Measurements from ENCODE around the gene TSPAN1.

The TSPAN1 gene

GRCh38 chr1:46187106-46187869 lies 12.4 kb downstream of the TSPAN1 start:
- DNase-seq (ENCODE audit: low read depth in 1 of 2, low spot score in 1 of 2): no peak

DNA sequence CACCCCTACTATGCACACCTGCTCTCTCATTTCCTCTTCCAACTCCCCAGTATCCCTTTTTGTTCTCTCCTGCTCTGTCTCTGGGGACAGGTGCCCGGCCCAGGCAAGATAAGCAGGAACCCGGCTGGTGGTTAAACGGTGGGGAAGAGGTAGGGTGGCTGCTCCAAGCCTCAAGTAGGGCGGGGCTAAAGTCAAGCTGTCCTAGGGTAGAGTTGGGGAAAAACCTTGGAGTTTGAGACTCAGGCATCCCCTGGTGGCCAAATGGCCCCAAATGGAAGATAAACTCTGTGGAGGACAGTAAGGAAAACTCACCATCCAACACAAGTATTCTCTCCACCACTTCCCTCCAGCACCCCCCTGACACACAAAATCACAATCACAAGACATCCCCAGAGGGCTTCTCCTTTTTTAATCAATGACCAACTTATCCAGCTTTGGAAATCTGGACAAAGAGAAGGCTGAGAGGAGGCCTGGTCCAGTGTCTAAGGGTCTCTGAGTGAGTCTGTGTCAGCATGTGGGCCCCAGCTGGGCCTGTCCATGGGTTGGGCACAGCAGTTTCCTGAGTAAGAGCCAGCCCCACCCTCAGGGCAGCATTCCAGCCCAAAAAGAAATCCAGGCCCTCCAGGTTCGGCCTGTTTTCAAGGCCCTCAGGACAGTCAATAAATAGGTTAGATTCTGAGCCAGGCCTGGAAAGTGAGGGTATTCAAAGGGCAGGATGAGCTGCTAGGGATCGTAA lies 13.6 kb downstream of the TSPAN1 start:
- no peak for DNase-seq (ENCODE audit: low read depth in 1 of 2, low spot score in 1 of 2)

GRCh38 chr1:46190539-46190938 lies 15.7 kb downstream of the TSPAN1 start:
- no peak for DNase-seq (ENCODE audit: low read depth in 1 of 2, low spot score in 1 of 2)

DNA sequence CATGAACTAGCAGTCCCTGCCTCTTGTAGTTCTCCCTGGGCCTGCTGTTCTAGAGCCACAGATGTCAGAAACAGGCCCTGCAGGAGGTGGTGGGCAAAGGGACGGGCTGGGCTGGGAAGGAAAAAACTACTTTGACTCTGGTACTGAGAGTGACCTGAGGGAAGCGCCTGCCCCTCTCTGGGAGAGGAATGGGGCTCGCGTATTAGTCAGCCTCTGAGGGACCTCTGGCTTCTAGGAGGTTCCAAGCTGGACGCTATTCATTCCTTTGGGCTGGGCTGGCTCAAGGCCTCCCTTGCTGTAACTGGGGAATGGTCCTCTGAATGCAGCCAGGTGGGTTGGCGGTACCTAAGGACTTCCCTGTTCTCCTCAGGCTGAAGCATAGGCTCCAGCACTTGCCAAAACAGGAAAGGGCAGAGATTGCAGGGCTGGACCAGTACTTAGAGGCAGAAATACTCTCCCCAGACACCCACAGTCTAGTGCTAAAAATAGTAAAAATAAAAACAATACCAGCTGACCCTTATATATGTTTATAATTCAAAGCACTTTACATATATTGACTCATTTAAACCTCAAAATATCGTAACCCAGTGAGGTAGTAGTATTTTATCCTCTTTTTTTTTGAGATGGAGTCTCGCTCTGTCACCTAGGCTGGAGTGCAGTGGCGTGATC lies 16.3 kb downstream of the TSPAN1 start:
- DNase-seq (ENCODE audit: low read depth in 1 of 2, low spot score in 1 of 2): no peak

- DNase-seq (ENCODE audit: low read depth in 1 of 2, low spot score in 1 of 2): no peak
Measured at GRCh38 chr1:46192171-46192570, 17.3 kb downstream of the TSPAN1 start.

DNA sequence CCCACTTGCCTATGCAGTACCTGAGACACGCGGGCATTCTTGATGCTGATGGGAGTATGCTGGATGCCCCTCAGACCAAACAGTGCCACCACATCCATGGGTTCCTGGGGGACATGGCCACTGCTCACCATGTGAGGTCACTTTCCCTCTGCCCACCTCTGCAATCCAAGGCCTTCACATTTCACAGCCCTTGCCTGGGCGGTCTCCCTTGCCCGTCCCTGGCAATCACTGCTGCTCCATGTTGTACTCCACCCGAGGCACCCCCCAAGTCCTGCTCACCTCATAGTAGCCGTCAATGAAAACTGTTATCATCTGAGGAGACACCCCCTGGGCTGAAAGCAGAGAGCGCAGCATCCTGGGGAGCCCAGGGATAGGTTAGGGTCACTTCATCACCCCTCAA lies 18.4 kb downstream of the TSPAN1 start:
- DNase-seq (ENCODE audit: low read depth in 1 of 2, low spot score in 1 of 2): no peak

DNA sequence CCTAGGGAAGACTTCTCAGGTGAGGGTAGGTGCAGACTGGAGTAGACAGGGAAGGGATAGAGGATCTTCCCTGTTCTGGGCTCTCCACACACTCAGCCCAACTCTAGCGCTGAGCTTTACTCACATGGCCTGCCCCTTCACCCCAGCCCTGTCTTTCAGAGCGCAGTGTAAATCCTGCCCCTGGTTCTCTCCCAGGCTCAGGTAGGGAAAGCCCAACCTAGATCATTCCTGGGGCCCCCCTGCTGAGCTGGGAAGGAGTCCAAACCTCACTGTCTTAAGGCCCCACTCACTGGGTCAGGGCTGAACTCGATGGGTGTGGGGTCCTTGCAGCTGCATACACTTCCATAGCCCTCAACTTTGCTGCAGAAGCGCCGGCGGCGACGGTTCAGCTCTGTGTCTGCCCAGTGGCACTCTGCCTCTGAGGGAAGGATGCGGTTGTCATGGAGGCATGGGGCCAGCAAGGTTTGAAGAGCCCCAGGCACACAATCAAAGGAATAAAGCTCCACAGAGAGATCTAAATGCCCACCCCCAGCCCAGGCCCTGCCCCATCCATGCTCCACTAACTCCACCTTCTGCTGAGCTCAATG lies 19.2 kb downstream of the TSPAN1 start:
- no peak for DNase-seq (ENCODE audit: low read depth in 1 of 2, low spot score in 1 of 2)

- no peak for DNase-seq (ENCODE audit: low read depth in 1 of 2, low spot score in 1 of 2)
Measured at GRCh38 chr1:46194641-46195193, 19.8 kb downstream of the TSPAN1 start.

- no peak for DNase-seq (ENCODE audit: low read depth in 1 of 2, low spot score in 1 of 2)
Measured at GRCh38 chr1:46196609-46197008, 21.7 kb downstream of the TSPAN1 start.

DNA sequence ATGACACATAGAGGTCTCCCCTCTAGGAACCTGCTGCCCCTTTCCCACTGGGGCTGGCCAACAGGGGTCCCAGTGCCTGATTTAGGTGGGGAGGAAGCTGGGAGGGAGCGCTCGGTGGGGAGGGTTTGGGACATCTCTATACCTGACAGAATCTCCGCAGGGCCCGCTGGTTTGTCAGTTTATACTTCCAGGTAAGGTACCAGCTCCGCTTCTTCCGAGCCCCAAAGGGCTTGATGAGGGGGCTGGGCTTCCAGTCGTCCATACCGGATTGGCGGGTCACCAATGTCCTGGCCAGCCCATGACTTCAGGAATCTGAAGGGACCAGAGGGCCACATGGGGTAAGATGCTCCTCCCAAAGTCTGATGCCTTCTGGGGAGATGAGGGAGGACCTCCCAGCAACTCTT lies 22.7 kb downstream of the TSPAN1 start:
- DNase-seq (ENCODE audit: low read depth in 1 of 2, low spot score in 1 of 2): no peak

DNA sequence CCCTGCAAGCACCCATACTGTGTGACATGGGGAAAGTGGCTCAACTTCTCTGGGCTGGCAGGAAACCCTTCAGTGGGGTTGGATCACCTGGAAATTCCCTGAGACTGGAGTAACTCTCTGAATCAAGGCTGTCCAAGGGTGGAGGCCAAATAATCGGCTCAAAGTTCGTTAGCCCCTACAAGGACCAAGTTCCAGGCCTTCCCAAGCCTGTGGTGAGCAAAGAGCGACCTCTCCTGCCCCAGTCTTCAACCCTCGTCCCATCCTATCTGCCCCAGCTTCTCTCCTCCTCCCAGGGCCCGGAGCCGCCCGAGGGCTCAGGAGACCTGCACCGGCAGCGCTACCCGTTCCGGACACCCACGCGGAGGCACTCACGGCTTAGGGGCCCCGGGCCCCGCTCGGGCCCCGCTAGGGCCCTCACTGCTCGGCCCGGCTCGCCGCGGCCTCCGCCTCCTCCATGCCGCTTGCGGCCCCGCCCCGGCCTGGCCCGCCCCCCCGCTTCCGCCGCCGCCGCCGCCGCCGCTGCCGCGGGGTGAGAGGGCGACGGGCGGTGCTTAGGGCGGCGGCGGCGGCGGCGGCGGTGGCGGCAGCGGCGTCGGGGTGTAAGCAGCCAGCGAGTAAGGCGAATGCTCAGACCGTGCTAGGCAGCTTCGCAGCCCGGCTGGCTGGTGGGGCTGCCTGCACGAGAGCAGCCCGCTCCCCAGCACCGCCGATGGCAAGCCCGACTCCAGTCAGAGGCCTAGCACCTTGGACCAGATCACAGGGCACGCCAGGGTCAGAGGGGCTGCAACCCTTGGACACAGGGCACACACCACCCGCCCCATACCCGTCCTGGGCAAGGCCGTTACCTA lies 23.3 kb downstream of the TSPAN1 start, which contains the start of gene POMGNT1:
Gene POMGNT1 (minus strand): TSS at position 471 of the 848 bp plus-strand sequence. CDS start 613 bp downstream, outside the sequence.
- DNase-seq (ENCODE audit: low read depth in 1 of 2, low spot score in 1 of 2): peak; percentile 50 to 69

- no peak for DNase-seq (ENCODE audit: low read depth in 1 of 2, low spot score in 1 of 2)
Measured at GRCh38 chr1:46199233-46199749, 24.4 kb downstream of the TSPAN1 start.

- DNase-seq (ENCODE audit: low read depth in 1 of 2, low spot score in 1 of 2): no peak
Measured at GRCh38 chr1:46203738-46204405, 29.0 kb downstream of the TSPAN1 start.

GRCh38 chr1:46204406-46204742 lies 29.5 kb downstream of the TSPAN1 start:
- DNase-seq (ENCODE audit: low read depth in 1 of 2, low spot score in 1 of 2): no peak

DNA sequence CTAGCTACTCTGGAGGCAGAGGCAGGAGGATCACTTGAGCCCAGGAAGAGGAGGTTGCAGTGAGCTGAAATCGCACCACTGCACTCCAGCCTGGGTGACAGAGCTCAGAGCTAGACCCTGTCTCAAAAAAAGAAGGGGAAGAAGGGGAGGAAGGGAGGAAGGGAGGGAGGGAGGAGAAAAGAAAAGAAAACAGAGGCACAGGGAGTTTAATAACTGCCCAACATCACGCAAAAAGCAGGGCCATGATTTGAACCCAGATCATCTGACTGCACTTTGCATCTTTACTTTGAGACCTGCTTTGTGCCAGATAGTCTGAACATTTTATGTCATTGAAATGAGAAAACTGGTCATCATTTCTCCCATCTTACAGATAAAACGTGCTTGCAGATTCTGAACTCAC lies 30.3 kb downstream of the TSPAN1 start:
- no peak for DNase-seq (ENCODE audit: low read depth in 1 of 2, low spot score in 1 of 2)

DNA sequence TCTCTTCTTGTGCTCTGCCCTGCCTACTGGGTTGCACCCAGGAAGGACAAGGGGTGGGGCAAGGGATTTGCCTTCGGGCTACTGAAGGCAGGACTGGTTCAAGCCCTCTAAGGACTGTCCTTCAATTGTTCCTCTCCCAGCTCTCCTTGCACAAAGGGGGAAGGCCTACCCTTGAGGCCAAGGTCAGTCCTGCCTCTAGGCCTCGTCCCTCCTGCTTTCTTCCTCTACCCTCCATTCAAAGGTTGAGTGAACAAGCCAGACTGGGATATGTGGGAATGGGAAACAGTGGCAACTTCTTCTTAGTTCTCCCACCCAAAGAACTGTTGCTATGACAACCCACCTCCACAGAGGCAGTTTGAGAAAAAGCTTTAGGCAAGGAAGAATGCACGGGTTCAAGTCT lies 30.9 kb downstream of the TSPAN1 start:
- no peak for DNase-seq (ENCODE audit: low read depth in 1 of 2, low spot score in 1 of 2)

GRCh38 chr1:46206399-46206798 lies 31.5 kb downstream of the TSPAN1 start:
- DNase-seq (ENCODE audit: low read depth in 1 of 2, low spot score in 1 of 2): no peak

DNA sequence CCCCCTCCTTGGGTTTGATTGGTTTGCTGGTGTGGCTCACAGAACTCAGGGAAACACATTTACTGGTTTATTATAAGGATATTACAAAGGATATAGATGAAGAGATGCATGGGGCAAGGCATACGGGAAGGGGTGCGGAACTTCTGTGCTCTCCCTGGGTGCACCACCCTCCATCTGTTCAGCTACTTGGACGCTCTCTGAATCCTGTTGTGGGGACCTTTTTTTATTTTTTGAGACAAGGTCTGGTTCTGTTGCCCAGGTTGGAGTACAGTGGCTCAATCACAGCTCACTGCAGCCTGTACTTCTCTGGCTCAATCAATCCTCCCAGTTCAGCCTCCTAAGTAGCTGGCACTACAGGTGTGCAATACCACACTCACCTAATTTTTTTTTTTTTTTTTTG lies 35.7 kb downstream of the TSPAN1 start:
- DNase-seq (ENCODE audit: low read depth in 1 of 2, low spot score in 1 of 2): no peak

- DNase-seq (ENCODE audit: low read depth in 1 of 2, low spot score in 1 of 2): no peak
Measured at GRCh38 chr1:46211051-46211450, 36.2 kb downstream of the TSPAN1 start.

GRCh38 chr1:46215504-46215903 lies 40.6 kb downstream of the TSPAN1 start:
- no peak for DNase-seq (ENCODE audit: low read depth in 1 of 2, low spot score in 1 of 2)

Measured in activated T-helper 1 cell treated with anti-CD3 and anti-CD28 coated beads, Interleukin-2, amount 50 U/mL, for 16 hours (primary cell).